Transverse colon (tissue), 4 donors: Measurements from ENCODE around the gene COPS8. TPM values are rescaled to one million over a fixed set of nuclear protein-coding genes. Genes with fewer than 3 reads are reported as not detected.

Source experiments
- DNase-seq: peaks from one replicate; pipeline ENCODE4 v3.0.0-alpha.2; 2019
- H3K27ac ChIP-seq, 4 donors: fragments of 200-600 bp; sonication (generic); 2 replicates each; pipeline ENCODE4 v1.5.1; 2016 to 2018; ENCODE audit warnings: inconsistent platforms in 4 of 4
- H3K27me3 ChIP-seq: fragments of 200-600 bp; sonication (generic); 2 replicates; pipeline ENCODE4 v1.5.1; 2017; ENCODE audit warnings: inconsistent platforms
- H3K36me3 ChIP-seq, 4 donors: fragments of 200-600 bp; sonication (generic); 2 replicates each; pipeline ENCODE4 v1.5.1; 2017 to 2019; ENCODE audit warnings: inconsistent platforms in 4 of 4
- H3K4me1 ChIP-seq, 4 donors: fragments of 200-600 bp; sonication (generic); 2 replicates each; pipeline ENCODE4 v1.5.1; 2017 to 2020; ENCODE audit warnings: inconsistent platforms in 4 of 4
- H3K4me3 ChIP-seq, 4 donors: fragments of 200-600 bp; sonication (generic); 1 replicate in 1 of 4; 2 replicates in 3 of 4; pipeline versions ENCODE4 v1.5.1 to v1.6.1; 2017 to 2019; ENCODE audit warnings: inconsistent platforms in 4 of 4
- H3K9me3 ChIP-seq, 2 donors: fragments of 200-600 bp; sonication (generic); 2 replicates each; pipeline ENCODE4 v1.5.1; 2017 to 2019; ENCODE audit warnings: inconsistent platforms in 2 of 2
- CTCF ChIP-seq, 5 experiments: fragments of 200-600 bp in 3 of 5; fragments of 450-650 bp in 2 of 5; sonication (generic) in 3 of 5; IDR thresholded peaks; 1 replicate in 2 of 5; 2 replicates in 3 of 5; pipeline ENCODE4 v1.5.1; 2016 to 2017; ENCODE audit warnings: antibody characterized with exemption in 5 of 5, inconsistent platforms in 3 of 5, mild to moderate bottlenecking in 2 of 5, moderate library complexity in 1 of 5
- EP300 ChIP-seq: sonication (generic); formaldehyde crosslinking; IDR thresholded peaks from one replicate; pipeline ENCODE4 v1.6.1; 2017; ENCODE audit warnings: antibody characterized with exemption, low read depth
- POLR2A ChIP-seq: fragments of 450-650 bp; IDR thresholded peaks from one replicate; pipeline ENCODE4 v1.6.1; 2016; ENCODE audit warnings: antibody characterized with exemption, mild to moderate bottlenecking, moderate library complexity
- POLR2AphosphoS5 ChIP-seq, 3 donors: sonication (generic); formaldehyde crosslinking; IDR thresholded peaks; one replicate each; pipeline ENCODE4 v1.6.1; 2016; ENCODE audit warnings: antibody characterized with exemption in 3 of 3
- WGBS, 2 donors: methylation state at CpG; one replicate each; pipeline ENCODE4 v1.1.5; 2018; ENCODE audit warnings: low coverage in 1 of 2; 5-methylcytosine and 5-hydroxymethylcytosine counted together
- in situ Hi-C, 4 donors: fragments of 200-750 bp; cut with MboI; loops; one replicate each; pipeline versions ENCODE4 v1.15.0 to v1.15.1; 2017; ENCODE audit warnings: low sequenced_read_pairs in 3 of 4, low pct_ligation_motif_present in 1 of 4, low pct_unique_long_range_greater_than_20kb in 1 of 4
- intact Hi-C: fragments of 100-400 bp; cut with DNase I; formaldehyde crosslinking; loops from one replicate; pipeline ENCODE4 v1.15.1; 2023; ENCODE audit warnings: low total_unique reads
- total RNA-seq, 4 donors: library from RNA; depleted of rRNA; stranded (reverse); fragments of >200 nt; gene quantifications; one replicate each; pipeline ENCODE4 v1.1.0, GENCODE V29; 2016

Gene COPS8
- total RNA-seq: 10 to 100 TPM; 10.3 to 43.0 (median 35.4) TPM

GRCh38 chr2:237085248-237086221 lies at the start of gene COPS8:
TSS of gene COPS8 (plus strand) at chr2:237085889. CDS start at chr2:237085965, 76 bp downstream.
- H3K27me3 ChIP-seq: no peaks in the 10 kb centered on the region
- H3K9me3 ChIP-seq: no peaks in the 10 kb centered on the region
- DNase-seq: peak; percentile 96
- H3K4me1 ChIP-seq: peaks cover 6 to 28% (median 11%) of the 10 kb centered on the region in 4 donors
- no peak for TF ChIP-seq EP300
- TF ChIP-seq POLR2AphosphoS5 (IDR thresholded peaks at IDR 0.05): peak; percentile 97 to 99 (median 98)
- TF ChIP-seq POLR2A: peak; percentile 96
- TF ChIP-seq CTCF (IDR thresholded peaks at IDR 0.05): peak in 4 of 5 experiments; percentile 16 to 49 (median 41)
- intact Hi-C loops: no loop called here
- WGBS, 2 donors: 0 to 1% methylated on average over 4 to 79 of the region's 86 CpGs
- peaks cover 0 to 4% (median 0%) of the 10 kb centered on the region in 4 donors for H3K36me3 ChIP-seq
- H3K4me3 ChIP-seq: peak within 1 kb of the TSS; percentile 70 to 97 (median 79)
- H3K27ac ChIP-seq: peak within 1 kb of the TSS; percentile 90 to 94 (median 92)
- in situ Hi-C loops: no loop called here

GRCh38 chr2:237039301-237040031 lies 46.2 kb upstream of the COPS8 start:
- no peaks in the 10 kb centered on the region for H3K36me3 ChIP-seq
- no peaks in the 10 kb centered on the region for H3K27me3 ChIP-seq
- H3K4me1 ChIP-seq: no peaks in the 10 kb centered on the region
- no peak for DNase-seq
- H3K27ac ChIP-seq: no peak overlapping the region
- TF ChIP-seq EP300 (no peak), CTCF (IDR thresholded peaks at IDR 0.05) (no peak), POLR2A (no peak), POLR2AphosphoS5 (IDR thresholded peaks at IDR 0.05) (no peak)
- 86 to 93% methylated on average over 8 to 14 of the region's 14 CpGs for WGBS, 2 donors
- H3K9me3 ChIP-seq: no peaks in the 10 kb centered on the region
- in situ Hi-C loops: loop anchor here in 1 of 4 donors (25.0 kb wide), 1 partner anchor 527 kb away; a partner anchor contains a TSS
- no peak overlapping the region for H3K4me3 ChIP-seq
- intact Hi-C loops: no loop called here

- Histone ChIP-seq H3K36me3 (no peaks in the 10 kb centered on the region), H3K27ac (no peak overlapping the region), H3K4me1 (no peaks in the 10 kb centered on the region), H3K4me3 (no peak overlapping the region), H3K27me3 (no peaks in the 10 kb centered on the region), H3K9me3 (no peaks in the 10 kb centered on the region)
- no peak for DNase-seq
- intact Hi-C loops: no loop called here
- in situ Hi-C loops: loop anchor here in 1 of 4 donors (25.0 kb wide), 1 partner anchor 529 kb away; a partner anchor contains a TSS
- WGBS, 2 donors: 44 to 67% methylated on average over 10 to 11 of the region's 11 CpGs
- TF ChIP-seq EP300 (no peak), POLR2AphosphoS5 (IDR thresholded peaks at IDR 0.05) (no peak), POLR2A (no peak), CTCF (IDR thresholded peaks at IDR 0.05) (no peak)
Observed at GRCh38 chr2:237041231-237041630, 44.5 kb upstream of the COPS8 start.

- Histone ChIP-seq H3K4me1 (no peaks in the 10 kb centered on the region), H3K9me3 (no peaks in the 10 kb centered on the region), H3K36me3 (no peaks in the 10 kb centered on the region), H3K27me3 (no peaks in the 10 kb centered on the region), H3K27ac (no peak overlapping the region), H3K4me3 (no peak overlapping the region)
- 78 to 85% methylated on average over 1 of the region's 1 CpG for WGBS, 2 donors
- DNase-seq: no peak
- in situ Hi-C loops: loop anchor here in 1 of 4 donors (25.0 kb wide), 1 partner anchor 530 kb away; a partner anchor contains a TSS
- no peak for TF ChIP-seq POLR2AphosphoS5 (IDR thresholded peaks at IDR 0.05)
- TF ChIP-seq EP300: no peak
- no peak for TF ChIP-seq POLR2A
- no peak for TF ChIP-seq CTCF (IDR thresholded peaks at IDR 0.05)
- intact Hi-C loops: no loop called here
Observed at GRCh38 chr2:237042101-237042500, 43.6 kb upstream of the COPS8 start.
